IMR-90 (cell line): ENCODE data around the gene ARHGEF26. TPM values are rescaled to one million over a fixed set of nuclear protein-coding genes. Genes with fewer than 3 reads are reported as not detected.

Experiments used
- ATAC-seq: fragments of 200-7000 bp; cut with Tn5 transposase; 2 replicates; pipeline ENCODE4 v1.9.1; 2020; ENCODE audit warnings: low read depth, mild to moderate bottlenecking, moderate library complexity
- BruUV-seq: library from RNA; stranded (reverse); fragments of 400-500 nt; replicated peaks from 2 replicates; lab custom pipeline; 2021; lab: Mats Ljungman, UMichigan
- CTCF ChIA-PET: fragments of 300-600 bp; formaldehyde crosslinking; extraction: SDS; loops from one replicate; lab custom pipeline; 2021; ENCODE audit warnings: antibody characterized with exemption; lab: Yijun Ruan, JAX
- POLR2A ChIA-PET: fragments of 300-600 bp; sonication (Branson Sonifier 250); formaldehyde crosslinking; loops from one replicate; lab custom pipeline; 2022; ENCODE audit warnings: antibody characterized with exemption; ENCODE audit not compliant: unreplicated experiment; lab: Charles Lee
- DNase-seq: peaks from one replicate; pipeline ENCODE4 v3.0.0; 2013
- H2AFZ ChIP-seq: replicated peaks from 2 replicates; pipeline ENCODE3; 2013; ENCODE audit warnings: low read length, mild to moderate bottlenecking; ENCODE audit not compliant: poor library complexity
- H2AK5ac ChIP-seq: 2 replicates; pipeline ENCODE4 v1.6.1; 2013; ENCODE audit warnings: low read depth, low read length, inconsistent platforms
- H2AK9ac ChIP-seq: replicated peaks from 2 replicates; pipeline ENCODE3; 2013; ENCODE audit warnings: mild to moderate bottlenecking, low read depth, low read length, moderate library complexity; ENCODE audit not compliant: poor library complexity
- H2BK120ac ChIP-seq: 2 replicates; pipeline ENCODE4 v1.6.1; 2013; ENCODE audit warnings: low read depth, low read length, inconsistent platforms
- H2BK15ac ChIP-seq: 3 replicates; pipeline ENCODE4 v1.6.1; 2013; ENCODE audit warnings: low read depth, low read length, inconsistent platforms
- H2BK20ac ChIP-seq: 2 replicates; pipeline ENCODE4 v1.6.1; 2013; ENCODE audit warnings: low read depth, mild to moderate bottlenecking, inconsistent platforms, low read length, moderate library complexity
- H2BK5ac ChIP-seq: 2 replicates; pipeline ENCODE4 v1.6.1; 2013; ENCODE audit warnings: mild to moderate bottlenecking, low read depth, low read length, inconsistent platforms; ENCODE audit not compliant: poor library complexity, severe bottlenecking
- H3K14ac ChIP-seq: replicated peaks from 2 replicates; pipeline ENCODE4 v1.6.1; 2013; ENCODE audit warnings: low read depth, low read length, inconsistent platforms
- H3K18ac ChIP-seq: 2 replicates; pipeline ENCODE4 v1.6.1; 2013; ENCODE audit warnings: low read depth, low read length, control low read depth
- H3K23ac ChIP-seq: 2 replicates; pipeline ENCODE4 v1.6.1; 2013; ENCODE audit warnings: low read depth, low read length, inconsistent platforms
- H3K27ac ChIP-seq: 2 replicates; pipeline ENCODE4 v1.5.1; 2013; ENCODE audit warnings: mild to moderate bottlenecking, control low read depth, low read length; ENCODE audit not compliant: insufficient read depth
- H3K27me3 ChIP-seq: 2 replicates; pipeline ENCODE4 v1.6.1; 2013; ENCODE audit warnings: low read length; ENCODE audit not compliant: control insufficient read depth, insufficient read depth
- H3K36me3 ChIP-seq: 2 replicates; pipeline ENCODE4 v1.6.1; 2013; ENCODE audit warnings: low read length, mixed read lengths; ENCODE audit not compliant: control insufficient read depth, insufficient read depth
- H3K4ac ChIP-seq: 2 replicates; pipeline ENCODE4 v1.6.1; 2013; ENCODE audit warnings: low read depth, low read length, inconsistent platforms
- H3K4me1 ChIP-seq: 2 replicates; pipeline ENCODE4 v1.6.1; 2013; ENCODE audit warnings: low read length, mixed read lengths; ENCODE audit not compliant: control insufficient read depth, insufficient read depth
- H3K4me2 ChIP-seq: 2 replicates; pipeline ENCODE4 v1.6.1; 2013; ENCODE audit warnings: low read depth, mild to moderate bottlenecking, control low read depth, low read length, moderate library complexity
- H3K4me3 ChIP-seq: 2 replicates; pipeline ENCODE4 v1.5.1; 2013; ENCODE audit warnings: low read depth, mild to moderate bottlenecking, control low read depth, low read length, moderate library complexity; ENCODE audit not compliant: insufficient read depth
- H3K56ac ChIP-seq: 2 replicates; pipeline ENCODE4 v1.6.1; 2013; ENCODE audit warnings: low read length, inconsistent platforms; ENCODE audit not compliant: insufficient read depth; ENCODE audit errors: extremely low read depth
- H3K79me1 ChIP-seq, 2 experiments: 2 replicates each; pipeline ENCODE4 v1.6.1; 2013; ENCODE audit warnings: low read length in 2 of 2, inconsistent platforms in 1 of 2, low read depth in 1 of 2
- H3K9ac ChIP-seq: 2 replicates; pipeline ENCODE4 v1.6.1; 2013; ENCODE audit warnings: low read depth, low read length, control low read depth
- H3K9me1 ChIP-seq: 2 replicates; pipeline ENCODE4 v1.6.1; 2013; ENCODE audit warnings: low read length, inconsistent platforms; ENCODE audit not compliant: insufficient read depth
- H3K9me3 ChIP-seq: 2 replicates; pipeline ENCODE4 v1.6.1; 2013; ENCODE audit warnings: low read length; ENCODE audit not compliant: control insufficient read depth, insufficient read depth
- H4K20me1 ChIP-seq: 2 replicates; pipeline ENCODE4 v1.6.1; 2013; ENCODE audit warnings: low read length, inconsistent platforms; ENCODE audit not compliant: insufficient read depth
- H4K5ac ChIP-seq: 2 replicates; pipeline ENCODE4 v1.6.1; 2013; ENCODE audit warnings: mild to moderate bottlenecking, low read depth, low read length, control low read depth
- H4K8ac ChIP-seq, 2 experiments: 2 replicates each; pipeline ENCODE4 v1.6.1; 2013; ENCODE audit warnings: low read depth in 2 of 2, low read length in 2 of 2, control low read depth in 1 of 2, inconsistent platforms in 1 of 2
- H4K91ac ChIP-seq: 2 replicates; pipeline ENCODE4 v1.6.1; 2013; ENCODE audit warnings: low read depth, low read length, inconsistent platforms; ENCODE audit not compliant: insufficient read depth
- BHLHE40 ChIP-seq: fragments of 150-350 bp; IDR thresholded peaks from 2 replicates; pipeline ENCODE4 v1.6.1; 2016; ENCODE audit warnings: mild to moderate bottlenecking, low read depth, low read length
- CEBPB ChIP-seq: IDR thresholded peaks from 2 replicates; pipeline ENCODE4 v1.6.1; 2012; ENCODE audit warnings: low read depth, low read length, improper control_type of control experiment
- CHD1 ChIP-seq: IDR thresholded peaks from 2 replicates; pipeline ENCODE4 v1.6.1; 2012; ENCODE audit warnings: low read depth, low read length, improper control_type of control experiment
- CTCF ChIP-seq: conservative IDR thresholded peaks from 2 replicates; pipeline ENCODE4 v1.5.1; 2012; ENCODE audit warnings: mild to moderate bottlenecking, low read depth, low read length, improper control_type of control experiment
- MXI1 ChIP-seq: IDR thresholded peaks from 2 replicates; pipeline ENCODE4 v1.6.1; 2012; ENCODE audit warnings: low read depth, mild to moderate bottlenecking, low read length, moderate library complexity, borderline replicate concordance
- RCOR1 ChIP-seq: IDR thresholded peaks from 2 replicates; pipeline ENCODE4 v1.6.1; 2012; ENCODE audit warnings: mild to moderate bottlenecking, low read length, improper control_type of control experiment; ENCODE audit not compliant: insufficient replicate concordance
- RFX5 ChIP-seq: IDR thresholded peaks from 2 replicates; pipeline ENCODE4 v1.8.0; 2012; ENCODE audit warnings: low read depth, mild to moderate bottlenecking, low read length, moderate library complexity
- SMC3 ChIP-seq: fragments of 150-350 bp; IDR thresholded peaks from 2 replicates; pipeline ENCODE4 v1.6.1; 2016; ENCODE audit warnings: low read depth, mild to moderate bottlenecking, antibody characterized with exemption, low read length, moderate library complexity
- dilution Hi-C: fragments of 300-500 bp; cut with HindIII; formaldehyde crosslinking; loops from one replicate; pipeline ENCODE4 v1.14.3; 2018; ENCODE audit warnings: low sequenced_read_pairs; ENCODE audit not compliant: unreplicated experiment
- in situ Hi-C: fragments of 300-500 bp; cut with MboI; formaldehyde crosslinking; loops from 3 replicates; pipeline ENCODE4 v1.14.3; 2019; ENCODE audit warnings: low sequenced_read_pairs, inconsistent platforms, mixed read lengths
- intact Hi-C: fragments of 100-400 bp; cut with micrococcal nuclease; formaldehyde crosslinking; loops from 2 replicates; pipeline ENCODE4 v1.10.0; 2022
- polyA plus RNA-seq, 3 experiments: library from polyadenylated mRNA; depleted of rRNA; stranded (reverse); fragments of >200 nt; gene quantifications; 2 replicates each; pipeline ENCODE4 v1.2.3, GENCODE V29; 2012; ENCODE audit warnings: low replicate concordance in 1 of 3
- total RNA-seq: library from RNA; depleted of rRNA; stranded (reverse); fragments of >200 nt; gene quantifications from 2 replicates; pipeline ENCODE4 v1.2.3, GENCODE V29; 2012; rRNA removed

ARHGEF26 gene
- total and polyA plus RNA-seq, 2 of the 4 experiments (the other 2 are of a cell fraction): 2.0 to 2.3 TPM

GRCh38 chr3:154307363-154307762 is 186.2 kb downstream of the ARHGEF26 start:
- no peak overlapping the region for H3K14ac ChIP-seq
- POLR2A ChIA-PET: no interaction called here
- no peak overlapping the region for H3K23ac ChIP-seq
- H3K27me3 ChIP-seq: no peaks in the 10 kb centered on the region
- ATAC-seq (no peak), DNase-seq (no peak)
- H3K79me1 ChIP-seq: peaks cover 4 to 7% of the 10 kb centered on the region in 2 experiments
- dilution Hi-C loops (no loop called here), in situ Hi-C loops (no loop called here), intact Hi-C loops (no loop called here)
- H3K9me1 ChIP-seq: no peaks in the 10 kb centered on the region
- CTCF ChIA-PET: no interaction called here
- no peak overlapping the region for H3K4ac ChIP-seq
- H2BK20ac ChIP-seq: no peak overlapping the region
- H2AK9ac ChIP-seq: no peak overlapping the region
- H4K91ac ChIP-seq: no peak overlapping the region
- H2AFZ ChIP-seq: no peak overlapping the region
- H2AK5ac ChIP-seq: no peak overlapping the region
- no peaks in the 10 kb centered on the region for H4K20me1 ChIP-seq
- no peak overlapping the region for H2BK120ac ChIP-seq
- no peaks in the 10 kb centered on the region for H3K9me3 ChIP-seq
- no peak overlapping the region for H3K4me2 ChIP-seq
- H3K36me3 ChIP-seq: peaks cover 18% of the 10 kb centered on the region
- no peak overlapping the region for H4K8ac ChIP-seq
- no peak overlapping the region for H3K18ac ChIP-seq
- H3K4me1 ChIP-seq: no peaks in the 10 kb centered on the region
- TF ChIP-seq SMC3: no peak
- TF ChIP-seq BHLHE40: no peak
- TF ChIP-seq CHD1: no peak
- TF ChIP-seq CEBPB: no peak
- TF ChIP-seq RCOR1: no peak
- TF ChIP-seq RFX5: no peak
- TF ChIP-seq MXI1: no peak
- no peak for TF ChIP-seq CTCF
- no peak overlapping the region for H4K5ac ChIP-seq
- no peak overlapping the region for H2BK15ac ChIP-seq
- no peak overlapping the region for H2BK5ac ChIP-seq
- no peak overlapping the region for H3K27ac ChIP-seq
- no peak overlapping the region for H3K4me3 ChIP-seq
- H3K9ac ChIP-seq: no peak overlapping the region
- H3K56ac ChIP-seq: no peak overlapping the region
- BruUV-seq: no TSS peak

Other genes starting within 250 kb of the ARHGEF26 start
- gene DHX36, start 203.1 kb downstream of the ARHGEF26 start, total RNA-seq: 27.1 and 34.7 TPM in 2 replicates
- 19.5 and 30.2 TPM in 2 replicates for gene DHX36, start 203.1 kb downstream of the ARHGEF26 start, polyA plus RNA-seq (2012; rRNA removed)